H1 (cell line): ENCODE data around the gene CGREF1. TPM values are rescaled to one million over a fixed set of nuclear protein-coding genes. Genes with fewer than 3 reads are reported as not detected.

Source experiments
- CTCF ChIA-PET: fragments of 300-600 bp; sonication (Branson Sonifier 250); formaldehyde crosslinking; loops from one replicate; lab custom pipeline; 2021; ENCODE audit not compliant: partially characterized antibody; lab: Charles Lee
- POLR2A ChIA-PET: fragments of 300-600 bp; sonication (Branson Sonifier 250); formaldehyde crosslinking; loops from one replicate; lab custom pipeline; 2021; ENCODE audit warnings: inconsistent platforms; ENCODE audit not compliant: partially characterized antibody; lab: Charles Lee
- DNase-seq, 2 experiments: peaks; one replicate each; pipeline versions ENCODE4 v3.0.0 to v3.0.0-alpha.2; 2010 to 2022; ENCODE audit warnings: low spot score in 2 of 2, low read depth in 1 of 2, mixed read lengths in 1 of 2
- FAIRE-seq: peaks from 2 replicates; lab custom pipeline; 2011; peaks lifted over from hg19 to GRCh38; lab: Jason Lieb, UNC
- H2AFZ ChIP-seq: 2 replicates; pipeline ENCODE4 v1.8.1; 2012; ENCODE audit warnings: low read length, inconsistent platforms
- H2AK5ac ChIP-seq: 2 replicates; pipeline ENCODE4 v1.6.1; 2013; ENCODE audit warnings: low read depth, low read length
- H2BK120ac ChIP-seq: replicated peaks from 2 replicates; pipeline ENCODE3; 2013; ENCODE audit warnings: low read depth, low read length, inconsistent platforms
- H2BK12ac ChIP-seq: 2 replicates; pipeline ENCODE4 v1.6.1; 2013; ENCODE audit warnings: low read depth, low read length
- H2BK15ac ChIP-seq: 2 replicates; pipeline ENCODE4 v1.6.1; 2013; ENCODE audit warnings: low read length
- H2BK20ac ChIP-seq: 2 replicates; pipeline ENCODE4 v1.6.1; 2013; ENCODE audit warnings: low read length
- H2BK5ac ChIP-seq: 2 replicates; pipeline ENCODE4 v1.6.1; 2013; ENCODE audit warnings: low read depth, low read length
- H3K14ac ChIP-seq: 2 replicates; pipeline ENCODE4 v1.6.1; 2013; ENCODE audit warnings: inconsistent platforms; ENCODE audit not compliant: insufficient read length
- H3K18ac ChIP-seq: 2 replicates; pipeline ENCODE4 v1.6.1; 2013; ENCODE audit warnings: low read length; ENCODE audit errors: extremely low read depth
- H3K23ac ChIP-seq: 2 replicates; pipeline ENCODE4 v1.6.1; 2013; ENCODE audit warnings: inconsistent platforms; ENCODE audit not compliant: insufficient read length
- H3K23me2 ChIP-seq: 2 replicates; pipeline ENCODE4 v1.6.1; 2013; ENCODE audit warnings: low read depth, low read length
- H3K27ac ChIP-seq: 2 replicates; pipeline ENCODE4 v1.6.1; 2011; ENCODE audit warnings: low read depth, low read length, inconsistent platforms
- H3K27me3 ChIP-seq, 4 experiments: replicated peaks in 1 of 4; 1 replicate in 1 of 4; 2 replicates in 3 of 4; pipeline versions ENCODE4 v1.6.1 to v1.8.1; 2011 to 2013; ENCODE audit warnings: low read length in 3 of 4, mild to moderate bottlenecking in 3 of 4, inconsistent platforms in 2 of 4, mixed read lengths in 2 of 4, moderate library complexity in 1 of 4; ENCODE audit not compliant: control insufficient read depth in 3 of 4, insufficient read depth in 3 of 4; ENCODE audit errors: extremely low read depth in 1 of 4
- H3K36me3 ChIP-seq, 4 experiments: 2 replicates each; pipeline versions ENCODE4 v1.6.1 to v1.8.1; 2011 to 2013; ENCODE audit warnings: mild to moderate bottlenecking in 4 of 4, low read length in 3 of 4, moderate library complexity in 2 of 4, control low read depth in 1 of 4, inconsistent platforms in 1 of 4; ENCODE audit not compliant: insufficient read depth in 4 of 4, control insufficient read depth in 2 of 4
- H3K4ac ChIP-seq: replicated peaks from 2 replicates; pipeline ENCODE3; 2013; ENCODE audit warnings: low read length, low read depth, mixed read lengths, inconsistent platforms; ENCODE audit not compliant: insufficient read length
- H3K4me1 ChIP-seq, 4 experiments: replicated peaks in 1 of 4; 1 replicate in 1 of 4; 2 replicates in 3 of 4; pipeline versions ENCODE4 v1.6.1 to v1.8.1; 2011 to 2013; ENCODE audit warnings: low read length in 3 of 4, inconsistent platforms in 2 of 4, mixed read lengths in 1 of 4; ENCODE audit not compliant: insufficient read depth in 4 of 4, control insufficient read depth in 3 of 4
- H3K4me2 ChIP-seq, 2 experiments: 2 replicates each; pipeline versions ENCODE4 v1.6.1 to v1.8.1; 2011 to 2013; ENCODE audit warnings: low read depth in 2 of 2, low read length in 2 of 2, control low read depth in 1 of 2, inconsistent platforms in 1 of 2, mild to moderate bottlenecking in 1 of 2; ENCODE audit not compliant: insufficient read depth in 1 of 2
- H3K4me3 ChIP-seq, 4 experiments: fragments of 200-600, 300-600 bp in 1 of 4; sonication (generic), shearing (Covaris generic), sonication (Bioruptor Twin) in 1 of 4; 2 replicates each; pipeline versions ENCODE4 v1.5.1 to v1.8.1; 2011 to 2016; ENCODE audit warnings: low read length in 4 of 4, low read depth in 3 of 4, control low read depth in 2 of 4, inconsistent platforms in 2 of 4, mild to moderate bottlenecking in 2 of 4, mixed read lengths in 1 of 4, moderate library complexity in 1 of 4; ENCODE audit not compliant: insufficient read depth in 2 of 4; ENCODE audit errors: extremely low read depth in 1 of 4
- H3K56ac ChIP-seq: replicated peaks from 2 replicates; pipeline ENCODE3; 2013; ENCODE audit warnings: low read depth, mild to moderate bottlenecking, mixed read lengths, low read length, inconsistent platforms; ENCODE audit not compliant: insufficient read length
- H3K79me1 ChIP-seq: 2 replicates; pipeline ENCODE4 v1.6.1; 2013; ENCODE audit warnings: low read depth, low read length, control low read depth
- H3K79me2 ChIP-seq, 2 experiments: 2 replicates each; pipeline versions ENCODE4 v1.6.1 to v1.8.1; 2012 to 2013; ENCODE audit warnings: low read length in 2 of 2, mild to moderate bottlenecking in 2 of 2, inconsistent platforms in 1 of 2; ENCODE audit not compliant: insufficient read depth in 2 of 2, control insufficient read depth in 1 of 2
- H3K9ac ChIP-seq, 4 experiments: replicated peaks in 1 of 4; 1 replicate in 1 of 4; 2 replicates in 3 of 4; pipeline versions ENCODE4 v1.6.1 to v1.8.1; 2011 to 2013; ENCODE audit warnings: low read depth in 3 of 4, low read length in 3 of 4, control low read depth in 2 of 4, mild to moderate bottlenecking in 2 of 4, moderate library complexity in 2 of 4, inconsistent platforms in 1 of 4; ENCODE audit errors: extremely low read depth in 1 of 4
- H3K9me3 ChIP-seq, 2 experiments: 2 replicates each; pipeline versions ENCODE4 v1.6.1 to v1.8.1; 2012 to 2013; ENCODE audit warnings: mild to moderate bottlenecking in 2 of 2, moderate library complexity in 2 of 2, control low read depth in 1 of 2, inconsistent platforms in 1 of 2, low read depth in 1 of 2, low read length in 1 of 2, mixed read lengths in 1 of 2; ENCODE audit not compliant: insufficient read depth in 2 of 2
- H4K20me1 ChIP-seq, 2 experiments: replicated peaks in 1 of 2; 2 replicates each; pipeline versions ENCODE3 to v1.8.1; 2011 to 2013; ENCODE audit warnings: inconsistent platforms in 2 of 2, low read length in 2 of 2, mild to moderate bottlenecking in 1 of 2; ENCODE audit not compliant: insufficient read depth in 2 of 2, control insufficient read depth in 1 of 2
- H4K5ac ChIP-seq: 2 replicates; pipeline ENCODE4 v1.6.1; 2013; ENCODE audit warnings: low read length, low read depth, mixed read lengths, inconsistent platforms; ENCODE audit not compliant: insufficient read length
- H4K8ac ChIP-seq: 2 replicates; pipeline ENCODE4 v1.8.0; 2013; ENCODE audit warnings: mild to moderate bottlenecking, moderate library complexity, low read length, inconsistent platforms; ENCODE audit not compliant: insufficient read depth; ENCODE audit errors: extremely low read depth
- H4K91ac ChIP-seq: replicated peaks from 2 replicates; pipeline ENCODE3; 2013; ENCODE audit warnings: low read length, mixed read lengths, inconsistent platforms; ENCODE audit not compliant: insufficient read length
- ATF3 ChIP-seq: IDR thresholded peaks from 2 replicates; pipeline ENCODE4 v1.6.1; 2011; ENCODE audit warnings: low read depth, mild to moderate bottlenecking, low read length; ENCODE audit not compliant: insufficient read depth
- MAX ChIP-seq: IDR thresholded peaks from 2 replicates; pipeline ENCODE4 v1.6.1; 2012; ENCODE audit warnings: inconsistent platforms
- RAD21 ChIP-seq, 2 experiments: IDR thresholded peaks in 1 of 2; conservative IDR thresholded peaks in 1 of 2; 2 replicates each; pipeline ENCODE4 v1.6.1; 2011; ENCODE audit warnings: low read depth in 2 of 2, low read length in 2 of 2, improper control_type of control experiment in 1 of 2, inconsistent platforms in 1 of 2, mild to moderate bottlenecking in 1 of 2, moderate library complexity in 1 of 2
- RNF2 ChIP-seq: fragments of 200-900, 300-1000 bp; sonication (generic); IDR thresholded peaks from 2 replicates; pipeline ENCODE4 v1.7.1; 2016; ENCODE audit warnings: borderline replicate concordance, low read depth, mild to moderate bottlenecking, antibody characterized with exemption, low read length; ENCODE audit not compliant: poor library complexity, severe bottlenecking; ENCODE audit errors: missing control alignments
- RXRA ChIP-seq: IDR thresholded peaks from 2 replicates; pipeline ENCODE4 v1.6.1; 2011; ENCODE audit warnings: low read depth, mild to moderate bottlenecking, low read length, moderate library complexity; ENCODE audit not compliant: insufficient read depth
- SIN3A ChIP-seq, 2 experiments: IDR thresholded peaks in 1 of 2; conservative IDR thresholded peaks in 1 of 2; 2 replicates each; pipeline ENCODE4 v1.6.1; 2011 to 2012; ENCODE audit warnings: low read length in 2 of 2, improper control_type of control experiment in 1 of 2, low read depth in 1 of 2, mild to moderate bottlenecking in 1 of 2
- SP1 ChIP-seq: IDR thresholded peaks from 2 replicates; pipeline ENCODE4 v1.6.1; 2011; ENCODE audit warnings: low read depth, low read length
- TAF7 ChIP-seq: optimal IDR thresholded peaks from 2 replicates; pipeline ENCODE3; 2011; ENCODE audit warnings: low read depth, mild to moderate bottlenecking, inconsistent platforms, low read length, moderate library complexity, borderline replicate concordance
- USF2 ChIP-seq: IDR thresholded peaks from 2 replicates; pipeline ENCODE4 v1.6.1; 2011; ENCODE audit warnings: low read length, improper control_type of control experiment
- WGBS, 2 experiments: shearing (Covaris generic) in 1 of 2; methylation state at CpG; one replicate each; pipeline versions ENCODE4 v1.1.6 to v1.1.7; 2013 to 2015; ENCODE audit warnings: low lambda C conversion rate in 2 of 2, mixed read lengths in 2 of 2, inconsistent platforms in 1 of 2, low coverage in 1 of 2, missing lambda C conversion rate in 1 of 2; ENCODE audit not compliant: insufficient replicate concordance in 2 of 2, insufficient coverage in 1 of 2, insufficient read length in 1 of 2; ENCODE audit errors: extremely low coverage in 1 of 2, missing lambda C conversion rate in 1 of 2; 5-methylcytosine and 5-hydroxymethylcytosine counted together
- polyA plus RNA-seq, 7 experiments: library from polyadenylated mRNA; depleted of rRNA in 3 of 7; stranded (reverse) in 5 of 7; unstranded in 2 of 7; fragments of >200 nt in 5 of 7; fragments of 200-250 nt in 2 of 7; gene quantifications; 1 replicate in 5 of 7; 2 replicates in 1 of 7; 4 replicates in 1 of 7; pipeline versions ENCODE4 v1.2.1 to v1.2.3, GENCODE V29; 2011 to 2013; ENCODE audit warnings: missing spikeins in 2 of 7, mixed read lengths in 2 of 7
- total RNA-seq: library from RNA; stranded (reverse); fragmentation: NEBNext Ultra II Directional; extraction: Animal tissue kit (Norgen Biotek cat#: 25700); gene quantifications from 2 replicates; pipeline ENCODE4 v1.2.1, GENCODE V29; 2021

Gene CGREF1
- total and polyA plus RNA-seq, 2 of the 8 experiments (the other 6 are each of a cell fraction or from before 2014, with no cell fraction given) = 2.5 to 3.4 TPM

- H3K27me3 ChIP-seq = no peaks in the 10 kb centered on the region
- CTCF ChIA-PET = interaction anchor here (0.7 to 3.7 kb wide), 8 partner anchors 13 to 128 kb away, joined by 3 to 11 read pairs (median 4); partner anchors contain the start of gene ABHD1
- peaks cover 2% of the 10 kb centered on the region; the same call in 1 of the 2 replicates for H3K23me2 ChIP-seq
- no peak overlapping the region for H4K91ac ChIP-seq
- no peak overlapping the region for H3K23ac ChIP-seq
- no peak overlapping the region for H2AFZ ChIP-seq
- WGBS, 2 experiments = 95% methylated on average over 21 of the region's 21 CpGs; no CpG with 5 or more reads in 1 of the 2 experiments
- H3K79me2 ChIP-seq = peaks cover 0 to 15% of the 10 kb centered on the region in 2 experiments; a peak in 2 of 4 replicates
- H2AK5ac ChIP-seq = no peak overlapping the region
- H4K5ac ChIP-seq = no peak overlapping the region
- FAIRE-seq = no peak
- H4K20me1 ChIP-seq = peaks cover 5 to 9% of the 10 kb centered on the region in 2 experiments
- H3K18ac ChIP-seq = no peak overlapping the region
- H2BK120ac ChIP-seq = no peak overlapping the region
- H3K9me3 ChIP-seq = no peaks in the 10 kb centered on the region
- no peak overlapping the region for H2BK20ac ChIP-seq
- POLR2A ChIA-PET = interaction anchor here (1.2 kb wide), 1 partner anchor 11 kb away, joined by 5 read pairs; the partner anchor contains the start of gene TCF23
- H2BK5ac ChIP-seq = no peak overlapping the region
- no peak overlapping the region for H3K9ac ChIP-seq
- H3K4ac ChIP-seq = no peak overlapping the region
- H3K4me3 ChIP-seq = no peak overlapping the region
- no peak overlapping the region for H2BK15ac ChIP-seq
- no peak overlapping the region for H3K4me2 ChIP-seq
- H3K56ac ChIP-seq = no peak overlapping the region
- no peak overlapping the region for H3K14ac ChIP-seq
- no peaks in the 10 kb centered on the region; a peak in 2 of 8 replicates for H3K36me3 ChIP-seq
- peaks cover 0 to 4% (median 3%) of the 10 kb centered on the region in 4 experiments; a peak in 5 of 7 replicates for H3K4me1 ChIP-seq
- H4K8ac ChIP-seq = peak overlapping the region; percentile 71
- peaks cover 4% of the 10 kb centered on the region for H3K79me1 ChIP-seq
- DNase-seq = no peak
- H2BK12ac ChIP-seq = no peak overlapping the region
- H3K27ac ChIP-seq = no peak overlapping the region
- no peak for TF ChIP-seq MAX
- TF ChIP-seq USF2 = no peak
- no peak for TF ChIP-seq ATF3
- TF ChIP-seq SIN3A (conservative IDR thresholded peaks at IDR 0.05 in 1 of 2, IDR thresholded peaks at IDR 0.05 in 1 of 2; ENCODE audit: low read depth in 1 of 2, low read length in 2 of 2) = no peak
- no peak for TF ChIP-seq SP1
- TF ChIP-seq TAF7 = no peak
- TF ChIP-seq RAD21 (IDR thresholded peaks at IDR 0.05 in 1 of 2, conservative IDR thresholded peaks at IDR 0.05 in 1 of 2; ENCODE audit: low read depth in 2 of 2, low read length in 2 of 2) = no peak
- TF ChIP-seq RNF2 = no peak
- TF ChIP-seq RXRA = no peak
These were observed 18.5 kb upstream of the CGREF1 start for GRCh38 chr2:27137322-27137935.
